NCI-H2107 treated with DMSO at 0.1 percent for 48 hours (cell line): ENCODE measurements around the gene TMEM143.
A peak's percentile ranks its signal among the peaks of the same experiment; 100 is the strongest.
"Not testable (repeated sequence)": the region's sequence is repeated elsewhere in the genome, so short reads cannot be mapped to it uniquely, and the experiment has no call there.

ENCODE experiments used
- DNase-seq: peaks from one replicate; lab custom pipeline; 2025; ENCODE audit not compliant: unreplicated experiment; lab: John Stamatoyannopoulos, UW

Gene TMEM143

GRCh38 chr19:48332351-48332661, 31.4 kb downstream of the TMEM143 start:
- DNase-seq = no peak

GRCh38 chr19:48330012-48330681, 33.6 kb downstream of the TMEM143 start:
- DNase-seq = peak; percentile 86

- no peak for DNase-seq
These were observed 34.4 kb downstream of the TMEM143 start for GRCh38 chr19:48329167-48329891.

- no peak for DNase-seq
These were observed 38.4 kb downstream of the TMEM143 start, which contains the start of gene EMP3 for GRCh38 chr19:48325265-48325910. Gene EMP3, plus strand, starts transcription at chr19:48325552. Its CDS starts 1,293 bp downstream, at chr19:48326845.

- DNase-seq = peak; percentile 88
These were observed 41.8 kb downstream of the TMEM143 start for GRCh38 chr19:48321622-48322591.

- peak; percentile 92 for DNase-seq
These were observed 42.4 kb downstream of the TMEM143 start for GRCh38 chr19:48321372-48321621.

GRCh38 chr19:48319647-48320541, 43.8 kb downstream of the TMEM143 start:
- DNase-seq = peak; percentile 35

GRCh38 chr19:48318286-48318987, 45.3 kb downstream of the TMEM143 start:
- no peak for DNase-seq

GRCh38 chr19:48317708-48317960, 46.1 kb downstream of the TMEM143 start:
- not testable (repeated sequence) for DNase-seq

GRCh38 chr19:48315712-48316111, 48.0 kb downstream of the TMEM143 start:
- no peak for DNase-seq

- DNase-seq = no peak
These were observed 52.4 kb downstream of the TMEM143 start for GRCh38 chr19:48311384-48311783.

GRCh38 chr19:48310227-48310626, 53.5 kb downstream of the TMEM143 start:
- no peak for DNase-seq

- not testable (repeated sequence) for DNase-seq
These were observed 54.0 kb downstream of the TMEM143 start for GRCh38 chr19:48309731-48310130.

GRCh38 chr19:48308631-48309586, 54.8 kb downstream of the TMEM143 start:
- no peak for DNase-seq

- DNase-seq = no peak
These were observed 59.9 kb downstream of the TMEM143 start for GRCh38 chr19:48303866-48304265.

GRCh38 chr19:48303367-48303766, 60.4 kb downstream of the TMEM143 start:
- DNase-seq = no peak

- no peak for DNase-seq
These were observed 61.2 kb downstream of the TMEM143 start for GRCh38 chr19:48302600-48302959.

- DNase-seq = no peak
These were observed 61.7 kb downstream of the TMEM143 start for GRCh38 chr19:48301886-48302599.
